PC-9 (cell line): ENCODE results near the gene PAM. TPM values are rescaled to one million over a fixed set of nuclear protein-coding genes. Genes with fewer than 3 reads are reported as not detected.

Source experiments
- BruUV-seq: library from RNA; stranded (reverse); fragments of 400-500 nt; replicated peaks from 2 replicates; lab custom pipeline; 2021; lab: Mats Ljungman, UMichigan
- CTCF ChIA-PET: fragments of 300-600 bp; sonication (Branson Sonifier 250); formaldehyde crosslinking; loops from one replicate; lab custom pipeline; 2022; ENCODE audit warnings: antibody characterized with exemption; lab: Charles Lee
- POLR2A ChIA-PET: fragments of 300-600 bp; sonication (Branson Sonifier 250); formaldehyde crosslinking; loops from one replicate; lab custom pipeline; 2022; ENCODE audit warnings: antibody characterized with exemption; ENCODE audit not compliant: unreplicated experiment; lab: Charles Lee
- DNase-seq, 2 experiments: peaks; one replicate each; pipeline versions ENCODE4 v3.0.0 to v3.0.0-alpha.2; 2015 to 2022; ENCODE audit warnings: mixed read lengths in 1 of 2
- H2AFZ ChIP-seq: fragments of 200-600 bp; sonication (generic); 2 replicates; pipeline ENCODE4 v1.8.1; 2017; ENCODE audit warnings: antibody characterized with exemption
- H3F3A ChIP-seq: fragments of 200-600 bp; sonication (generic); 2 replicates; pipeline ENCODE4 v1.8.1; 2017; ENCODE audit warnings: antibody characterized with exemption, mild to moderate bottlenecking, low read depth; ENCODE audit not compliant: insufficient read depth
- H3K27ac ChIP-seq: fragments of 200-600 bp; sonication (generic); 2 replicates; pipeline ENCODE4 v1.6.1; 2016; ENCODE audit warnings: mixed run types
- H3K27me3 ChIP-seq: fragments of 200-600 bp; sonication (generic); 2 replicates; pipeline ENCODE4 v1.6.1; 2016; ENCODE audit warnings: low read depth, mixed run types; ENCODE audit not compliant: insufficient read depth
- H3K36me3 ChIP-seq: fragments of 200-600 bp; sonication (generic); 2 replicates; pipeline ENCODE4 v1.6.1; 2016; ENCODE audit warnings: low read depth, mixed run types
- H3K4me1 ChIP-seq: fragments of 200-600 bp; sonication (generic); replicated peaks from 2 replicates; pipeline ENCODE4 v1.6.1; 2016; ENCODE audit warnings: mixed run types; ENCODE audit not compliant: insufficient read depth
- H3K4me2 ChIP-seq: fragments of 200-600 bp; sonication (generic); 2 replicates; pipeline ENCODE4 v1.6.1; 2017; ENCODE audit warnings: mixed run types
- H3K4me3 ChIP-seq: fragments of 200-600 bp; sonication (generic); 2 replicates; pipeline ENCODE4 v1.6.1; 2016; ENCODE audit warnings: mixed run types
- H3K79me2 ChIP-seq: fragments of 200-600 bp; sonication (generic); 2 replicates; pipeline ENCODE4 v1.6.1; 2017; ENCODE audit warnings: low read depth, mixed run types
- H3K9me2 ChIP-seq: fragments of 200-600 bp; sonication (generic); 2 replicates; pipeline ENCODE4 v1.8.1; 2017; ENCODE audit warnings: mild to moderate bottlenecking; ENCODE audit not compliant: insufficient read depth
- H3K9me3 ChIP-seq: fragments of 200-600 bp; sonication (generic); 2 replicates; pipeline ENCODE4 v1.8.1; 2016; ENCODE audit warnings: low read depth; ENCODE audit not compliant: insufficient read depth
- H4K20me1 ChIP-seq: fragments of 200-600 bp; sonication (generic); 2 replicates; pipeline ENCODE4 v1.8.1; 2017; ENCODE audit not compliant: insufficient read depth
- CTCF ChIP-seq: fragments of 200-600 bp; sonication (generic); conservative IDR thresholded peaks from 2 replicates; pipeline ENCODE4 v1.6.1; 2017; ENCODE audit warnings: mixed run types, antibody characterized with exemption, mild to moderate bottlenecking, moderate library complexity
- EZH2 ChIP-seq: fragments of 200-600 bp; sonication (generic); IDR thresholded peaks from 2 replicates; pipeline ENCODE4 v1.8.0; 2017; ENCODE audit warnings: antibody characterized with exemption, low read depth
- intact Hi-C: fragments of 100-400 bp; cut with micrococcal nuclease; formaldehyde crosslinking; loops from one replicate; pipeline ENCODE4 v1.10.0; 2022; ENCODE audit not compliant: unreplicated experiment
- total RNA-seq: library from RNA; stranded (reverse); gene quantifications from 2 replicates; pipeline ENCODE4 v1.2.3, GENCODE V29; 2021

Gene PAM
- total RNA-seq, 1 experiment from 2014 or later = 88.4 TPM

- Histone ChIP-seq H3K79me2 (peaks cover 22% of the 10 kb centered on the region), H3K27ac (peak overlapping the region; percentile 77), H3K4me3 (peak overlapping the region; percentile 86), H3K9me2 (no peaks in the 10 kb centered on the region), H3F3A (no peaks in the 10 kb centered on the region), H3K4me1 (peaks cover 15% of the 10 kb centered on the region; the same call in 1 of the 2 replicates), H3K27me3 (no peaks in the 10 kb centered on the region), H3K4me2 (peak overlapping the region; percentile 77), H3K9me3 (no peaks in the 10 kb centered on the region), H3K36me3 (no peaks in the 10 kb centered on the region), H4K20me1 (no peaks in the 10 kb centered on the region), H2AFZ (peak overlapping the region; percentile 99)
- TF ChIP-seq CTCF (no peak), EZH2 (no peak)
- ChIA-PET POLR2A (interaction anchor here (0.6 kb wide), 2 partner anchors 691 to 916 kb away, joined by 5 to 6 read pairs; no protein-coding TSS in a partner anchor), CTCF (interaction anchor here (0.7 kb wide), 1 partner anchor 608 kb away, joined by 8 read pairs; no protein-coding TSS in a partner anchor)
- DNase-seq = peak in 1 of 2 experiments; percentile 4
- intact Hi-C loops = loop anchor here (10.0 kb wide), 1 partner anchor 69 kb away; no protein-coding TSS in a partner anchor
- BruUV-seq = no TSS peak
Observed at GRCh38 chr5:102753889-102754766, 977 bp upstream of the PAM start.

- intact Hi-C loops = loop anchor here (5.0 to 10.0 kb wide), 3 partner anchors 71 to 201 kb away; no protein-coding TSS in a partner anchor
- Histone ChIP-seq H3K9me2 (no peaks in the 10 kb centered on the region), H3K9me3 (no peaks in the 10 kb centered on the region), H2AFZ (peak overlapping the region; percentile 99), H3K4me1 (peaks cover 15% of the 10 kb centered on the region; the same call in 1 of the 2 replicates), H3F3A (no peaks in the 10 kb centered on the region), H4K20me1 (no peaks in the 10 kb centered on the region), H3K79me2 (peaks cover 26% of the 10 kb centered on the region), H3K36me3 (no peaks in the 10 kb centered on the region), H3K27me3 (no peaks in the 10 kb centered on the region), H3K4me3 (peak overlapping the region; percentile 86), H3K4me2 (peak overlapping the region; percentile 77), H3K27ac (peak overlapping the region; percentile 77)
- TF ChIP-seq EZH2 = no peak
- TF ChIP-seq CTCF = no peak
- DNase-seq = peak; percentile 72 to 85
- TSS peak; percentile 78 for BruUV-seq
- CTCF ChIA-PET = interaction anchor here (0.7 kb wide), 1 partner anchor 229 kb away, joined by 4 read pairs; no protein-coding TSS in a partner anchor
- POLR2A ChIA-PET = interaction anchor here (0.5 to 0.6 kb wide), 3 partner anchors 34 to 503 kb away, joined by 6 to 11 read pairs (median 6); partner anchors contain the start of gene MACIR
Observed at GRCh38 chr5:102755686-102756371, 724 bp downstream of the PAM start.

- ChIA-PET CTCF (interaction anchor here (1.1 kb wide), 1 partner anchor 22 kb away, joined by 4 read pairs; no protein-coding TSS in a partner anchor), POLR2A (no interaction called here)
- H3K4me2 ChIP-seq = no peak overlapping the region
- no peaks in the 10 kb centered on the region; the same call in 1 of the 2 replicates for H3F3A ChIP-seq
- no peaks in the 10 kb centered on the region for H3K9me2 ChIP-seq
- H2AFZ ChIP-seq = no peak overlapping the region
- peaks cover 35% of the 10 kb centered on the region for H3K4me1 ChIP-seq
- no peaks in the 10 kb centered on the region for H3K36me3 ChIP-seq
- DNase-seq = no peak
- no peak overlapping the region for H3K27ac ChIP-seq
- no peak for TF ChIP-seq CTCF
- no peak for TF ChIP-seq EZH2
- H4K20me1 ChIP-seq = no peaks in the 10 kb centered on the region
- no TSS peak for BruUV-seq
- intact Hi-C loops = loop anchor here (5.0 to 10.0 kb wide), 3 partner anchors 74 to 199 kb away; no protein-coding TSS in a partner anchor
- peaks cover 38% of the 10 kb centered on the region for H3K79me2 ChIP-seq
- no peaks in the 10 kb centered on the region for H3K27me3 ChIP-seq
- no peaks in the 10 kb centered on the region for H3K9me3 ChIP-seq
- no peak overlapping the region for H3K4me3 ChIP-seq
Observed at GRCh38 chr5:102758576-102758975, 3.5 kb downstream of the PAM start.
